Neural progenitor cell (in vitro differentiated cells): ENCODE measurements around the gene GULP1.

Experiments
- CTCF ChIP-seq: fragments of 200-600 bp; sonication (generic); IDR thresholded peaks from 2 replicates; pipeline ENCODE4 v1.5.1; 2017; ENCODE audit warnings: antibody characterized with exemption, mild to moderate bottlenecking
- EZH2 ChIP-seq: fragments of 200-600 bp; sonication (generic); IDR thresholded peaks from 2 replicates; pipeline ENCODE4 v1.6.1; 2017; ENCODE audit warnings: antibody characterized with exemption, mild to moderate bottlenecking, moderate library complexity
- EZH2phosphoT487 ChIP-seq: fragments of 200-600 bp; sonication (generic); IDR thresholded peaks from 2 replicates; pipeline ENCODE4 v1.6.1; 2017; ENCODE audit warnings: antibody characterized with exemption

- TF ChIP-seq EZH2phosphoT487, result no peak
- TF ChIP-seq CTCF, result no peak
- TF ChIP-seq EZH2, result no peak
These were observed 152.6 kb downstream of the GULP1 start for GRCh38 chr2:188444106-188444835.
